Duodenal mucosa (tissue), 2 donors: Measurements from ENCODE around the gene RASGRP4.

Experiments used
- H3K27ac ChIP-seq: one replicate; pipeline ENCODE4 v1.7.0; 2013; ENCODE audit warnings: low read depth, low read length
- H3K27me3 ChIP-seq, 2 donors: one replicate each; pipeline ENCODE4 v1.7.0; 2013; ENCODE audit warnings: low read length in 2 of 2, control low read depth in 1 of 2; ENCODE audit not compliant: insufficient read depth in 2 of 2, control insufficient read depth in 1 of 2
- H3K36me3 ChIP-seq, 2 donors: one replicate each; pipeline ENCODE4 v1.7.0; 2013; ENCODE audit warnings: low read length in 2 of 2, control low read depth in 1 of 2; ENCODE audit not compliant: insufficient read depth in 2 of 2, control insufficient read depth in 1 of 2
- H3K4me1 ChIP-seq, 2 donors: one replicate each; pipeline ENCODE4 v1.7.0; 2013; ENCODE audit warnings: low read length in 2 of 2, control low read depth in 1 of 2; ENCODE audit not compliant: insufficient read depth in 2 of 2, control insufficient read depth in 1 of 2
- H3K4me3 ChIP-seq, 2 donors: one replicate each; pipeline ENCODE4 v1.7.0; 2013; ENCODE audit warnings: low read length in 2 of 2, low read depth in 1 of 2
- H3K9ac ChIP-seq, 2 donors: one replicate each; pipeline ENCODE4 v1.7.0; 2013; ENCODE audit warnings: low read length in 2 of 2, low read depth in 1 of 2
- H3K9me3 ChIP-seq, 2 donors: one replicate each; pipeline ENCODE4 v1.7.0; 2013; ENCODE audit warnings: low read length in 2 of 2, control low read depth in 1 of 2; ENCODE audit not compliant: control insufficient read depth in 1 of 2

The RASGRP4 gene

GRCh38 chr19:38463365-38463764, 37.3 kb upstream of the RASGRP4 start:
- Histone ChIP-seq H3K9ac (no peak overlapping the region), H3K36me3 (no peaks in the 10 kb centered on the region), H3K27me3 (no peaks in the 10 kb centered on the region), H3K27ac (no peak overlapping the region), H3K4me3 (no peak overlapping the region), H3K9me3 (no peaks in the 10 kb centered on the region), H3K4me1 (no peaks in the 10 kb centered on the region)

- Histone ChIP-seq H3K4me3 (no peak overlapping the region), H3K9ac (no peak overlapping the region), H3K9me3 (no peaks in the 10 kb centered on the region), H3K36me3 (no peaks in the 10 kb centered on the region), H3K27ac (no peak overlapping the region), H3K27me3 (no peaks in the 10 kb centered on the region), H3K4me1 (no peaks in the 10 kb centered on the region)
Observed at GRCh38 chr19:38458991-38459390, 33.0 kb upstream of the RASGRP4 start.

- no peaks in the 10 kb centered on the region for H3K9me3 ChIP-seq
- H3K4me3 ChIP-seq, result no peak overlapping the region
- no peak overlapping the region for H3K9ac ChIP-seq
- H3K36me3 ChIP-seq, result no peaks in the 10 kb centered on the region
- H3K27me3 ChIP-seq, result no peaks in the 10 kb centered on the region
- H3K27ac ChIP-seq, result no peak overlapping the region
- H3K4me1 ChIP-seq, result no peaks in the 10 kb centered on the region
Observed at GRCh38 chr19:38457690-38458405, 31.8 kb upstream of the RASGRP4 start.

- Histone ChIP-seq H3K4me1 (no peaks in the 10 kb centered on the region), H3K9ac (no peak overlapping the region), H3K36me3 (no peaks in the 10 kb centered on the region), H3K9me3 (no peaks in the 10 kb centered on the region), H3K27me3 (no peaks in the 10 kb centered on the region), H3K27ac (no peak overlapping the region), H3K4me3 (no peak overlapping the region)
Observed at GRCh38 chr19:38457202-38457601, 31.2 kb upstream of the RASGRP4 start.

GRCh38 chr19:38455031-38455430, 29.0 kb upstream of the RASGRP4 start:
- H3K36me3 ChIP-seq, result no peaks in the 10 kb centered on the region
- no peaks in the 10 kb centered on the region for H3K27me3 ChIP-seq
- H3K4me1 ChIP-seq, result no peaks in the 10 kb centered on the region
- no peaks in the 10 kb centered on the region for H3K9me3 ChIP-seq
- no peak overlapping the region for H3K27ac ChIP-seq
- no peak overlapping the region for H3K9ac ChIP-seq
- H3K4me3 ChIP-seq, result no peak overlapping the region

GRCh38 chr19:38453596-38453995, 27.6 kb upstream of the RASGRP4 start:
- Histone ChIP-seq H3K36me3 (no peaks in the 10 kb centered on the region), H3K27ac (no peak overlapping the region), H3K9ac (no peak overlapping the region), H3K4me1 (no peaks in the 10 kb centered on the region), H3K9me3 (no peaks in the 10 kb centered on the region), H3K27me3 (no peaks in the 10 kb centered on the region), H3K4me3 (no peak overlapping the region)

GRCh38 chr19:38452430-38453366, 26.7 kb upstream of the RASGRP4 start:
- Histone ChIP-seq H3K4me3 (no peak overlapping the region), H3K9ac (no peak overlapping the region), H3K36me3 (no peaks in the 10 kb centered on the region), H3K4me1 (no peaks in the 10 kb centered on the region), H3K27ac (no peak overlapping the region), H3K9me3 (no peaks in the 10 kb centered on the region), H3K27me3 (no peaks in the 10 kb centered on the region)

- Histone ChIP-seq H3K4me3 (no peak overlapping the region), H3K4me1 (no peaks in the 10 kb centered on the region), H3K9me3 (no peaks in the 10 kb centered on the region), H3K9ac (no peak overlapping the region), H3K27me3 (no peaks in the 10 kb centered on the region), H3K36me3 (no peaks in the 10 kb centered on the region), H3K27ac (no peak overlapping the region)
Observed at GRCh38 chr19:38451629-38452028, 25.6 kb upstream of the RASGRP4 start.

GRCh38 chr19:38451036-38451435, 25.0 kb upstream of the RASGRP4 start:
- no peak overlapping the region for H3K27ac ChIP-seq

GRCh38 chr19:38449518-38449917, 23.5 kb upstream of the RASGRP4 start:
- Histone ChIP-seq H3K9me3 (no peaks in the 10 kb centered on the region), H3K27me3 (no peaks in the 10 kb centered on the region), H3K27ac (no peak overlapping the region), H3K4me3 (no peak overlapping the region), H3K9ac (no peak overlapping the region), H3K36me3 (no peaks in the 10 kb centered on the region), H3K4me1 (no peaks in the 10 kb centered on the region)

More at GRCh38 chr19:38451036-38451435, 25.0 kb upstream of the RASGRP4 start:
- H3K36me3 ChIP-seq, result no peaks in the 10 kb centered on the region
- H3K9ac ChIP-seq, result no peak overlapping the region
- no peaks in the 10 kb centered on the region for H3K9me3 ChIP-seq
- no peaks in the 10 kb centered on the region for H3K4me1 ChIP-seq
- no peaks in the 10 kb centered on the region for H3K27me3 ChIP-seq
- no peak overlapping the region for H3K4me3 ChIP-seq
